HG03139 (cell line): ENCODE results near the gene ITM2C.

Experiments used
- ATAC-seq: cut with Tn5 transposase; IDR thresholded peaks from one replicate; pipeline ENCODE4 v1.9.1; 2021; ENCODE audit not compliant: unreplicated experiment

ITM2C gene

GRCh38 chr2:230850358-230850658 lies 14.4 kb upstream of the ITM2C start:
- no peak for ATAC-seq

- ATAC-seq = no peak
These were observed 12.6 kb upstream of the ITM2C start for GRCh38 chr2:230852113-230852512.

- no peak for ATAC-seq
These were observed 3.0 kb upstream of the ITM2C start for GRCh38 chr2:230861552-230862255.

GRCh38 chr2:230862292-230862691 lies 2.5 kb upstream of the ITM2C start:
- ATAC-seq = no peak

- no peak for ATAC-seq
These were observed 1.7 kb upstream of the ITM2C start for GRCh38 chr2:230863031-230863430.

- no peak for ATAC-seq
These were observed 1.2 kb upstream of the ITM2C start for GRCh38 chr2:230863442-230864121.

GRCh38 chr2:230864122-230864604 lies 579 bp upstream of the ITM2C start:
- no peak for ATAC-seq

- no peak for ATAC-seq
These were observed 594 bp downstream of the ITM2C start for GRCh38 chr2:230865307-230865765.

GRCh38 chr2:230865766-230866755 lies 1.3 kb downstream of the ITM2C start:
- no peak for ATAC-seq

- no peak for ATAC-seq
These were observed 2.2 kb downstream of the ITM2C start for GRCh38 chr2:230866756-230867523.

GRCh38 chr2:230868161-230868946 lies 3.6 kb downstream of the ITM2C start:
- ATAC-seq = no peak

- no peak for ATAC-seq
These were observed 4.5 kb downstream of the ITM2C start for GRCh38 chr2:230868947-230869913.

- no peak for ATAC-seq
These were observed 5.3 kb downstream of the ITM2C start for GRCh38 chr2:230869914-230870543.

GRCh38 chr2:230870544-230871360 lies 6.0 kb downstream of the ITM2C start:
- ATAC-seq = no peak

- ATAC-seq = no peak
These were observed 6.8 kb downstream of the ITM2C start for GRCh38 chr2:230871361-230872150.

GRCh38 chr2:230872151-230872967 lies 7.6 kb downstream of the ITM2C start:
- ATAC-seq = no peak
